HepG2 (cell line): ENCODE data around the gene CADPS2. TPM values are rescaled to one million over a fixed set of nuclear protein-coding genes. Genes with fewer than 3 reads are reported as not detected.

ENCODE experiments used
- ATAC-seq: fragments of 200-7000 bp; cut with Tn5 transposase; 3 replicates; pipeline ENCODE4 v1.9.1; 2020; ENCODE audit warnings: mild to moderate bottlenecking, moderate library complexity
- BruUV-seq: library from RNA; stranded (reverse); fragments of 400-500 nt; replicated peaks from 2 replicates; lab custom pipeline; 2021; lab: Mats Ljungman, UMichigan
- CTCF ChIA-PET: fragments of 300-600 bp; formaldehyde crosslinking; extraction: SDS; loops from one replicate; lab custom pipeline; 2021; ENCODE audit warnings: low total read pairs, inconsistent platforms, low intra/inter-chr PET ratio; lab: Yijun Ruan, JAX
- POLR2A ChIA-PET: fragments of 350-600 bp; sonication (Branson Sonifier 250); formaldehyde crosslinking; loops from one replicate; lab custom pipeline; 2020; ENCODE audit warnings: antibody characterized with exemption, inconsistent platforms; lab: Yijun Ruan, JAX
- DNase-seq: peaks from one replicate; pipeline ENCODE4 v3.0.0-alpha.2; 2015; ENCODE audit warnings: low spot score
- FAIRE-seq: peaks from 3 replicates; lab custom pipeline; 2011; peaks lifted over from hg19 to GRCh38; lab: Jason Lieb, UNC
- H2AFZ ChIP-seq: one replicate; pipeline ENCODE4 v1.6.1; 2011; ENCODE audit warnings: low read length, inconsistent platforms
- H3K27ac ChIP-seq: fragments of 300-600 bp; 3 replicates; pipeline ENCODE4 v1.8.0; 2011; ENCODE audit warnings: mixed run types, mild to moderate bottlenecking, mixed read lengths, low read length, inconsistent platforms; ENCODE audit not compliant: insufficient read depth; ENCODE audit errors: extremely low read length
- H3K27me3 ChIP-seq, 2 experiments: fragments of 200-600 bp in 1 of 2; 2 replicates in 1 of 2; 3 replicates in 1 of 2; pipeline versions ENCODE4 v1.6.0 to v1.8.0; 2011; ENCODE audit warnings: low read length in 2 of 2, mild to moderate bottlenecking in 2 of 2, moderate library complexity in 2 of 2, inconsistent platforms in 1 of 2; ENCODE audit not compliant: insufficient read depth in 2 of 2, control insufficient read depth in 1 of 2
- H3K36me3 ChIP-seq, 2 experiments: fragments of 200-600 bp in 1 of 2; replicated peaks in 1 of 2; 2 replicates in 1 of 2; 3 replicates in 1 of 2; pipeline versions ENCODE4 v1.5.1 to v1.8.0; 2011; ENCODE audit warnings: low read length in 2 of 2, inconsistent platforms in 1 of 2; ENCODE audit not compliant: insufficient read depth in 2 of 2, control insufficient read depth in 1 of 2
- H3K4me1 ChIP-seq: 2 replicates; pipeline ENCODE4 v1.5.1; 2012; ENCODE audit warnings: low read length, inconsistent platforms; ENCODE audit not compliant: insufficient read depth
- H3K4me2 ChIP-seq: 2 replicates; pipeline ENCODE4 v1.6.0; 2011; ENCODE audit warnings: low read depth, low read length, inconsistent platforms
- H3K4me3 ChIP-seq, 3 experiments: fragments of 200-600 bp in 1 of 3; sonication (generic), shearing (Covaris generic) in 1 of 3; replicated peaks in 1 of 3; 2 replicates each; pipeline ENCODE4 v1.5.1; 2011 to 2016; ENCODE audit warnings: low read length in 3 of 3, inconsistent platforms in 2 of 3, low read depth in 2 of 3, mild to moderate bottlenecking in 2 of 3, control low read depth in 1 of 3, mixed read lengths in 1 of 3; ENCODE audit not compliant: insufficient read depth in 1 of 3
- H3K79me2 ChIP-seq: one replicate; pipeline ENCODE4 v1.6.1; 2011; ENCODE audit warnings: low read length, inconsistent platforms; ENCODE audit not compliant: insufficient read depth
- H3K9ac ChIP-seq: 2 replicates; pipeline ENCODE4 v1.6.0; 2011; ENCODE audit warnings: mild to moderate bottlenecking, low read depth, low read length, inconsistent platforms; ENCODE audit not compliant: insufficient read depth
- H3K9me3 ChIP-seq: 2 replicates; pipeline ENCODE4 v1.5.1; 2012; ENCODE audit warnings: mild to moderate bottlenecking, low read length
- H4K20me1 ChIP-seq: 2 replicates; pipeline ENCODE4 v1.6.0; 2011; ENCODE audit warnings: inconsistent platforms, mild to moderate bottlenecking, low read length, moderate library complexity; ENCODE audit not compliant: insufficient read depth
- MBNL3 ChIP-seq: fragments of 250-450 bp; sonication (Bioruptor Pico); conservative IDR thresholded peaks from 2 replicates; pipeline ENCODE4 v1.8.0; 2022; ENCODE audit warnings: mild to moderate bottlenecking, inconsistent platforms
- NFE2L1 ChIP-seq: sonication (generic); formaldehyde crosslinking; IDR thresholded peaks from 2 replicates; pipeline ENCODE4 v1.4.0; 2020; ENCODE audit warnings: missing genetic modification reagents, mild to moderate bottlenecking, borderline replicate concordance
- RFX1 ChIP-seq: fragments of 450-650 bp; IDR thresholded peaks from 2 replicates; pipeline ENCODE4 v1.6.1; 2017
- RXRA ChIP-seq: sonication (generic); formaldehyde crosslinking; IDR thresholded peaks from 2 replicates; pipeline ENCODE4 v1.5.1; 2020; ENCODE audit warnings: missing genetic modification reagents
- SMAD3 ChIP-seq: sonication (generic); formaldehyde crosslinking; IDR thresholded peaks from 2 replicates; pipeline ENCODE4 v1.4.0; 2020; ENCODE audit warnings: missing genetic modification reagents
- SMAD9 ChIP-seq: sonication (generic); formaldehyde crosslinking; IDR thresholded peaks from 2 replicates; pipeline ENCODE4 v1.5.1; 2020; ENCODE audit warnings: mild to moderate bottlenecking, missing genetic modification reagents
- TBX3 ChIP-seq: fragments of 450-650 bp; IDR thresholded peaks from 2 replicates; pipeline ENCODE4 v1.6.1; 2017; ENCODE audit warnings: antibody characterized with exemption, mild to moderate bottlenecking, inconsistent platforms, borderline replicate concordance
- ZFP36L1 ChIP-seq: sonication (generic); formaldehyde crosslinking; IDR thresholded peaks from 2 replicates; pipeline ENCODE4 v1.8.0; 2022; ENCODE audit warnings: mild to moderate bottlenecking, missing genetic modification reagents, moderate library complexity
- ZFP36L2 ChIP-seq: sonication (generic); formaldehyde crosslinking; IDR thresholded peaks from 2 replicates; pipeline ENCODE4 v1.4.0; 2020; ENCODE audit warnings: missing genetic modification reagents
- ZMYM4 ChIP-seq: sonication (generic); formaldehyde crosslinking; IDR thresholded peaks from 2 replicates; pipeline ENCODE4 v1.8.1; 2023; ENCODE audit warnings: mild to moderate bottlenecking, missing genetic modification reagents
- ZNF124 ChIP-seq: sonication (generic); formaldehyde crosslinking; IDR thresholded peaks from 2 replicates; pipeline ENCODE4 v1.4.0; 2020; ENCODE audit warnings: missing genetic modification reagents
- ZNF367 ChIP-seq: sonication (generic); formaldehyde crosslinking; IDR thresholded peaks from 2 replicates; pipeline ENCODE4 v1.4.0; 2020; ENCODE audit warnings: missing genetic modification reagents, borderline replicate concordance
- ZNF563 ChIP-seq: sonication (generic); formaldehyde crosslinking; IDR thresholded peaks from 2 replicates; pipeline ENCODE4 v1.8.0; 2022; ENCODE audit warnings: mild to moderate bottlenecking, moderate library complexity, missing genetic modification reagents
- ZNF614 ChIP-seq: IDR thresholded peaks from 2 replicates; pipeline ENCODE4 v1.6.1; 2018; ENCODE audit warnings: missing biosample characterization, missing genetic modification reagents, inconsistent platforms, borderline replicate concordance
- WGBS: methylation state at CpG from one replicate; pipeline ENCODE4 v1.1.6; 2017; ENCODE audit warnings: low lambda C conversion rate; 5-methylcytosine and 5-hydroxymethylcytosine counted together
- in situ Hi-C: cut with HindIII; loops from 2 replicates; pipeline ENCODE4 v1.10.0; 2017; ENCODE audit warnings: low pct_unique_long_range_greater_than_20kb; ENCODE audit not compliant: extremely low pct_ligation_motif_present
- intact Hi-C: fragments of 100-400 bp; cut with micrococcal nuclease; formaldehyde crosslinking; loops from one replicate; pipeline ENCODE4 v1.10.0; 2022; ENCODE audit not compliant: unreplicated experiment
- polyA plus RNA-seq, 8 experiments: library from polyadenylated mRNA; depleted of rRNA in 3 of 8; stranded (reverse) in 7 of 8; unstranded in 1 of 8; fragments of >200 nt; fragmentation: Illumina TruSeq in 4 of 8; extraction: Trizol in 4 of 8; gene quantifications; 2 replicates each; pipeline versions ENCODE4 v1.2.1 to v1.2.3, GENCODE V29; 2011 to 2016; ENCODE audit warnings: low read depth in 4 of 8, missing spikeins in 1 of 8, mixed read lengths in 1 of 8; ENCODE audit not compliant: insufficient read depth in 1 of 8
- total RNA-seq, 5 experiments: library from RNA; depleted of rRNA; stranded (reverse); fragments of >200 nt; fragmentation: Illumina TruSeq; extraction: Trizol; gene quantifications; 2 replicates each; pipeline ENCODE4 v1.2.3, GENCODE V29; 2016; ENCODE audit warnings: low read depth in 1 of 5
- TF ChIP-seq, protein P1 (sequence below): sonication (generic); formaldehyde crosslinking; IDR thresholded peaks from 2 replicates; pipeline ENCODE4 v1.4.0; 2020; ENCODE audit warnings: missing genetic modification reagents
- TF ChIP-seq, protein P2 (sequence below): sonication (generic); formaldehyde crosslinking; conservative IDR thresholded peaks from 2 replicates; pipeline ENCODE4 v1.4.0; 2020; ENCODE audit warnings: missing genetic modification reagents
- TF ChIP-seq, protein P3 (sequence below): sonication (generic); formaldehyde crosslinking; IDR thresholded peaks from 2 replicates; pipeline ENCODE4 v1.5.0; 2020; ENCODE audit warnings: missing genetic modification reagents

CADPS2 gene
- total and polyA plus RNA-seq, 2 of the 13 experiments (the other 11 are each of a cell fraction or from before 2014, with no cell fraction given) = 17.6 to 43.8 TPM

DNA sequence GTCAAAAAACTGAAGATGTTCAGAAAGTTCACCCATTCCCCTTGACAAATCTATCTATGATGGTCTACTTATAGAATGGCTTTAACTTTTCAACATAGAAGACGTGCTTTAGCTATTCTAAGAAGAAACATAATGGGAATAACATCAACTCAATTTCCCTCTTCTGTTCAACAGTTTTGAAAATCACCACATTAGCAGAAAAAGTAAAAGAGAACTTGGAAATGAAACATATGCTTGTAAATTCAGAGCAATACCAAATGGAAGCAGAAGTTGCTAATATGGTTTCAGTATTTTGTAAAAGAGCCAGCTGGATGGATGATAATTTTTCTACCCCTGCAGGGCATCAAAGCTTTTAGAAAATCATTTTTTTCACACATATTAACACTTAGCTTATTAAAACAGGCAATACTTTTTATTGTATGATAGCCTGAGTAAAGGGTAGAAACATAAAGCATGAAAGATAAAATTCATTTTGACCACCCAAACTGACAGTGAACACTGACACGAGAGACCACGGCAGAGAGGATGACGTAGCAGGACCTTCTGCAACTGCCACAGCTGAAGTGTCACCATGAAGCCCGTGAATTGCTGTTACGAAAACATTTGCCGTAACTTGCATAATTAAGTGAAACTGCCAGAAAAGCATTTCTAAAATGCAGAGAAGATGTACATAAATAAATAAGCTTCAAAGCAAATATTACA lies 542.5 kb downstream of the CADPS2 start:
- CTCF ChIA-PET = no interaction called here

DNA sequence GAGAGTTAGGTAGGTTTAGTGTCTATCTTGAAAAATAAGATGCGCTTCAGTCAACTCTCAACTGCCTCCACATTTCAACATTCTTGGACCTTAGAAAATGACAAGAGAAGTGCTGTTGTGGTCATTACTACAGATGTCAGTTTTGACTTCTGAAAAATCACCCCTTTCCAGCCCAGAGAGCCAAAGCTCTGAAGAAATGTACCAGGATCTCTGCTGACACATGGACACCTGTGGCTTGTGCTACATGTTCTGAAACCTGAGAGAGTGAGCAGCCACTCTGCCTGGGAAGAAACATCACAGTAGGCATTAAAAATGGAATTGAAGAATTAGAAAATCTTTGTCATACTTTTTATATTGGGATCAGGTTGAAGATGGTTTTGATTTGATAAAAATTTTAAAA lies 545.8 kb downstream of the CADPS2 start:
- H3K4me3 ChIP-seq = no peak overlapping the region
- FAIRE-seq (no peak), DNase-seq (no peak), ATAC-seq (no peak)
- no peaks in the 10 kb centered on the region for H3K79me2 ChIP-seq
- no peak overlapping the region for H3K4me2 ChIP-seq
- intact Hi-C loops = no loop called here
- H3K27ac ChIP-seq = no peak overlapping the region
- no peaks in the 10 kb centered on the region; a peak in 1 of 5 replicates for H3K36me3 ChIP-seq
- CTCF ChIA-PET = no interaction called here
- no peaks in the 10 kb centered on the region for H3K9me3 ChIP-seq
- BruUV-seq = no TSS peak
- H3K4me1 ChIP-seq = no peaks in the 10 kb centered on the region
- H3K27me3 ChIP-seq = no peaks in the 10 kb centered on the region
- in situ Hi-C loops = no loop called here
- no peaks in the 10 kb centered on the region for H4K20me1 ChIP-seq
- WGBS = 94% methylated on average over 1 of the region's 1 CpG
- H2AFZ ChIP-seq = no peak overlapping the region
- POLR2A ChIA-PET = no interaction called here
- H3K9ac ChIP-seq = no peak overlapping the region
- TF ChIP-seq ZNF563 (no peak), RXRA (CRISPR knock-in tag) (no peak), MBNL3 (no peak)
- TF ChIP-seq, protein P1, sequence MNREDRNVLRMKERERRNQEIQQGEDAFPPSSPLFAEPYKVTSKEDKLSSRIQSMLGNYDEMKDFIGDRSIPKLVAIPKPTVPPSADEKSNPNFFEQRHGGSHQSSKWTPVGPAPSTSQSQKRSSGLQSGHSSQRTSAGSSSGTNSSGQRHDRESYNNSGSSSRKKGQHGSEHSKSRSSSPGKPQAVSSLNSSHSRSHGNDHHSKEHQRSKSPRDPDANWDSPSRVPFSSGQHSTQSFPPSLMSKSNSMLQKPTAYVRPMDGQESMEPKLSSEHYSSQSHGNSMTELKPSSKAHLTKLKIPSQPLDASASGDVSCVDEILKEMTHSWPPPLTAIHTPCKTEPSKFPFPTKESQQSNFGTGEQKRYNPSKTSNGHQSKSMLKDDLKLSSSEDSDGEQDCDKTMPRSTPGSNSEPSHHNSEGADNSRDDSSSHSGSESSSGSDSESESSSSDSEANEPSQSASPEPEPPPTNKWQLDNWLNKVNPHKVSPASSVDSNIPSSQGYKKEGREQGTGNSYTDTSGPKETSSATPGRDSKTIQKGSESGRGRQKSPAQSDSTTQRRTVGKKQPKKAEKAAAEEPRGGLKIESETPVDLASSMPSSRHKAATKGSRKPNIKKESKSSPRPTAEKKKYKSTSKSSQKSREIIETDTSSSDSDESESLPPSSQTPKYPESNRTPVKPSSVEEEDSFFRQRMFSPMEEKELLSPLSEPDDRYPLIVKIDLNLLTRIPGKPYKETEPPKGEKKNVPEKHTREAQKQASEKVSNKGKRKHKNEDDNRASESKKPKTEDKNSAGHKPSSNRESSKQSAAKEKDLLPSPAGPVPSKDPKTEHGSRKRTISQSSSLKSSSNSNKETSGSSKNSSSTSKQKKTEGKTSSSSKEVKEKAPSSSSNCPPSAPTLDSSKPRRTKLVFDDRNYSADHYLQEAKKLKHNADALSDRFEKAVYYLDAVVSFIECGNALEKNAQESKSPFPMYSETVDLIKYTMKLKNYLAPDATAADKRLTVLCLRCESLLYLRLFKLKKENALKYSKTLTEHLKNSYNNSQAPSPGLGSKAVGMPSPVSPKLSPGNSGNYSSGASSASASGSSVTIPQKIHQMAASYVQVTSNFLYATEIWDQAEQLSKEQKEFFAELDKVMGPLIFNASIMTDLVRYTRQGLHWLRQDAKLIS (CRISPR knock-in tag) = no peak
- TF ChIP-seq, protein P2, sequence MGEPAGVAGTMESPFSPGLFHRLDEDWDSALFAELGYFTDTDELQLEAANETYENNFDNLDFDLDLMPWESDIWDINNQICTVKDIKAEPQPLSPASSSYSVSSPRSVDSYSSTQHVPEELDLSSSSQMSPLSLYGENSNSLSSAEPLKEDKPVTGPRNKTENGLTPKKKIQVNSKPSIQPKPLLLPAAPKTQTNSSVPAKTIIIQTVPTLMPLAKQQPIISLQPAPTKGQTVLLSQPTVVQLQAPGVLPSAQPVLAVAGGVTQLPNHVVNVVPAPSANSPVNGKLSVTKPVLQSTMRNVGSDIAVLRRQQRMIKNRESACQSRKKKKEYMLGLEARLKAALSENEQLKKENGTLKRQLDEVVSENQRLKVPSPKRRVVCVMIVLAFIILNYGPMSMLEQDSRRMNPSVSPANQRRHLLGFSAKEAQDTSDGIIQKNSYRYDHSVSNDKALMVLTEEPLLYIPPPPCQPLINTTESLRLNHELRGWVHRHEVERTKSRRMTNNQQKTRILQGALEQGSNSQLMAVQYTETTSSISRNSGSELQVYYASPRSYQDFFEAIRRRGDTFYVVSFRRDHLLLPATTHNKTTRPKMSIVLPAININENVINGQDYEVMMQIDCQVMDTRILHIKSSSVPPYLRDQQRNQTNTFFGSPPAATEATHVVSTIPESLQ = no peak

More for the DNA sequence above, 542.5 kb downstream of the CADPS2 start:
- Histone ChIP-seq H3K79me2 (no peaks in the 10 kb centered on the region), H4K20me1 (no peaks in the 10 kb centered on the region), H3K4me2 (no peak overlapping the region), H3K9me3 (no peaks in the 10 kb centered on the region), H3K27me3 (no peaks in the 10 kb centered on the region), H2AFZ (no peak overlapping the region), H3K36me3 (no peaks in the 10 kb centered on the region; a peak in 1 of 5 replicates), H3K9ac (no peak overlapping the region), H3K4me1 (no peaks in the 10 kb centered on the region), H3K4me3 (no peak overlapping the region), H3K27ac (no peak overlapping the region)
- no peak for ATAC-seq
- no peak for DNase-seq
- FAIRE-seq = no peak
- intact Hi-C loops (no loop called here), in situ Hi-C loops (no loop called here)
- TF ChIP-seq RFX1 (no peak), ZFP36L1 (CRISPR knock-in tag) (no peak), SMAD9 (CRISPR knock-in tag) (no peak), TBX3 (no peak), ZNF367 (CRISPR knock-in tag) (no peak), ZMYM4 (CRISPR knock-in tag) (no peak), ZNF614 (no peak), ZNF124 (CRISPR knock-in tag) (no peak), ZFP36L2 (no peak), SMAD3 (CRISPR knock-in tag) (no peak), NFE2L1 (CRISPR knock-in tag) (no peak)
- TF ChIP-seq, protein P3, sequence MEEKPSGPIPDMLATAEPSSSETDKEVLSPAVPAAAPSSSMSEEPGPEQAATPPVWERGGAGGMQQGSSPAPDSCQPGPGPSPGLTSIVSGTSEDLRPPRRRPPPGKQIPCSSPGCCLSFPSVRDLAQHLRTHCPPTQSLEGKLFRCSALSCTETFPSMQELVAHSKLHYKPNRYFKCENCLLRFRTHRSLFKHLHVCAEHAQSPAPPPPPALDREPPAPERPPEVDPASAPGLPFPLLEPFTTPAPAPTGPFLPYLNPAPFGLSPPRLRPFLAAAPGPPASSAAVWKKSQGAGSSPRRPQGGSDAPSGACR (CRISPR knock-in tag) = no peak
- 94% methylated on average over 7 of the region's 7 CpGs for WGBS
- no TSS peak for BruUV-seq
- POLR2A ChIA-PET = no interaction called here
